Hepatocyte (in vitro differentiated cells): ENCODE measurements around the gene ADAMTSL4.

ENCODE experiments used
- CTCF ChIP-seq: fragments of 200-600 bp; sonication (generic); IDR thresholded peaks from 2 replicates; pipeline ENCODE4 v1.5.1; 2016; ENCODE audit warnings: antibody characterized with exemption, mild to moderate bottlenecking; ENCODE audit not compliant: poor library complexity
- EZH2 ChIP-seq: fragments of 200-600 bp; sonication (generic); IDR thresholded peaks from 2 replicates; pipeline ENCODE4 v1.6.1; 2016; ENCODE audit warnings: antibody characterized with exemption, mild to moderate bottlenecking, borderline replicate concordance
- EZH2phosphoT487 ChIP-seq: fragments of 200-600 bp; sonication (generic); IDR thresholded peaks from one replicate; pipeline ENCODE4 v1.6.1; 2018; ENCODE audit warnings: antibody characterized with exemption, mild to moderate bottlenecking, low read depth, moderate library complexity; ENCODE audit not compliant: unreplicated experiment, severe bottlenecking

DNA sequence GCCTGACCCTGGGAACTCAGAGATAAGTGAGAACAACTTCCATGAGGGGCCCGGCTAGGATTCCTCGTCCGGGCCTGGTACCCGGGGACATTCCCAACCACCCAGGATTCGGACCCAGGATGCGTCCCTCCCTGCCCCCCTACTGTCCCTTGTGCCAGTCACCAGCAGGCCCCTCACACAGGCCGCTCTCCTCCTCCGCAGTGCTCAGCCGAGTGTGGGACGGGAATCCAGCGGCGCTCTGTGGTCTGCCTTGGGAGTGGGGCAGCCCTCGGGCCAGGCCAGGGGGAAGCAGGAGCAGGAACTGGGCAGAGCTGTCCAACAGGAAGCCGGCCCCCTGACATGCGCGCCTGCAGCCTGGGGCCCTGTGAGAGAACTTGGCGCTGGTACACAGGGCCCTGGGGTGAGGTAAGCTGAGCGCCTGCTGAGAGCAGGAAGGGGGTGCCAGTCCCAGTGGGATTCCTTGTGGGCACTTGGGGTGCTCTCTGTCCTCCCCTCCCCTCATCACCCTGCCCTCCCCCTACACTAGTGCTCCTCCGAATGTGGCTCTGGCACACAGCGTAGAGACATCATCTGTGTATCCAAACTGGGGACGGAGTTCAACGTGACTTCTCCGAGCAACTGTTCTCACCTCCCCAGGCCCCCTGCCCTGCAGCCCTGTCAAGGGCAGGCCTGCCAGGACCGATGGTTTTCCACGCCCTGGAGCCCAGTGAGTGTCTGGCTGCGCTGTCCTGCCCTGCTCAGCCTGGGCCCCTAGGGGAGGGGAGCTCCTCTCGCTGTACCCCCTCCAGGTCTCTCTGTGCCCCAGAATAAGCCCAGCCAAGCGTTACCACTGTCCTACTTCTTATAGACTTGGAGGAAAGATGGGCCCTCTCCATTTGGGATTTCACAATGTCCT lies 9.8 kb downstream of the ADAMTSL4 start:
- TF ChIP-seq EZH2 (no peak), CTCF (no peak), EZH2phosphoT487 (no peak)
